SK-N-SH (cell line): ENCODE measurements around the gene TRDMT1. TPM values are rescaled to one million over a fixed set of nuclear protein-coding genes. Genes with fewer than 3 reads are reported as not detected.

Source experiments
- CTCF ChIA-PET: fragments of 300-600, 350-600 bp; formaldehyde crosslinking; extraction: SDS; loops from one replicate; lab custom pipeline; 2021; lab: Yijun Ruan, JAX
- POLR2A ChIA-PET: fragments of 350-600 bp; sonication (Branson Sonifier 250); formaldehyde crosslinking; extraction: SDS; loops from one replicate; lab custom pipeline; 2020; ENCODE audit warnings: antibody characterized with exemption, inconsistent platforms; lab: Yijun Ruan, JAX
- DNase-seq: peaks from one replicate; pipeline ENCODE4 v3.0.0; 2012
- H2AFZ ChIP-seq: fragments of 200-600 bp; sonication (generic); 2 replicates; pipeline ENCODE4 v1.8.1; 2016; ENCODE audit warnings: antibody characterized with exemption, mild to moderate bottlenecking, low read depth
- H3F3A ChIP-seq: fragments of 200-600 bp; sonication (generic); replicated peaks from 2 replicates; pipeline ENCODE3; 2016; ENCODE audit warnings: antibody characterized with exemption, mild to moderate bottlenecking; ENCODE audit not compliant: insufficient read depth
- H3K27ac ChIP-seq, 2 experiments: fragments of 200-500 bp in 1 of 2; fragments of 200-600 bp in 1 of 2; sonication (Bioruptor generic) in 1 of 2; sonication (generic), shearing (Covaris generic) in 1 of 2; 2 replicates each; pipeline versions ENCODE4 v1.5.1 to v1.6.1; 2014 to 2016; ENCODE audit warnings: low read depth in 2 of 2, inconsistent platforms in 1 of 2, low read length in 1 of 2, mild to moderate bottlenecking in 1 of 2, mixed read lengths in 1 of 2
- H3K27me3 ChIP-seq: fragments of 200-600 bp; sonication (generic), shearing (Covaris generic); 2 replicates; pipeline ENCODE4 v1.6.1; 2016; ENCODE audit warnings: mixed run types; ENCODE audit not compliant: insufficient read depth
- H3K36me3 ChIP-seq, 2 experiments: fragments of 200-500 bp in 1 of 2; fragments of 200-600 bp in 1 of 2; sonication (Bioruptor generic) in 1 of 2; sonication (generic) in 1 of 2; replicated peaks in 1 of 2; 2 replicates each; pipeline versions ENCODE3 to v1.5.1; 2014 to 2016; ENCODE audit warnings: low read length in 1 of 2, mild to moderate bottlenecking in 1 of 2; ENCODE audit not compliant: insufficient read depth in 2 of 2, control insufficient read depth in 1 of 2
- H3K4me1 ChIP-seq, 2 experiments: fragments of 200-500 bp in 1 of 2; fragments of 200-600 bp in 1 of 2; sonication (Bioruptor generic) in 1 of 2; sonication (generic), shearing (Covaris generic) in 1 of 2; 2 replicates each; pipeline versions ENCODE4 v1.5.1 to v1.6.1; 2014 to 2016; ENCODE audit warnings: low read depth in 1 of 2, low read length in 1 of 2, mixed run types in 1 of 2; ENCODE audit not compliant: insufficient read depth in 2 of 2, control insufficient read depth in 1 of 2
- H3K4me2 ChIP-seq: fragments of 200-600 bp; sonication (generic), shearing (Covaris generic); 2 replicates; pipeline ENCODE4 v1.6.1; 2017; ENCODE audit warnings: mixed run types
- H3K4me3 ChIP-seq, 2 experiments: fragments of 200-500 bp in 1 of 2; fragments of 200-600 bp in 1 of 2; sonication (Bioruptor generic) in 1 of 2; sonication (generic), shearing (Covaris generic) in 1 of 2; 2 replicates each; pipeline versions ENCODE4 v1.5.1 to v1.8.1; 2014 to 2016; ENCODE audit warnings: low read depth in 2 of 2, inconsistent platforms in 1 of 2, low read length in 1 of 2, mild to moderate bottlenecking in 1 of 2, mixed read lengths in 1 of 2, moderate library complexity in 1 of 2
- H3K79me2 ChIP-seq: fragments of 200-600 bp; sonication (generic); 2 replicates; pipeline ENCODE4 v1.8.1; 2017; ENCODE audit warnings: mild to moderate bottlenecking; ENCODE audit not compliant: insufficient read depth
- H3K9ac ChIP-seq: fragments of 200-600 bp; sonication (generic); 2 replicates; pipeline ENCODE4 v1.6.1; 2017; ENCODE audit warnings: mixed run types
- H3K9me2 ChIP-seq: fragments of 200-600 bp; sonication (generic); 2 replicates; pipeline ENCODE4 v1.6.1; 2017; ENCODE audit warnings: mixed run types
- H3K9me3 ChIP-seq: fragments of 200-600 bp; sonication (generic); 2 replicates; pipeline ENCODE4 v1.6.1; 2017; ENCODE audit warnings: mixed run types, mild to moderate bottlenecking, moderate library complexity
- H4K20me1 ChIP-seq: fragments of 200-600 bp; sonication (generic); 2 replicates; pipeline ENCODE4 v1.6.1; 2017; ENCODE audit warnings: mild to moderate bottlenecking, mixed run types; ENCODE audit not compliant: insufficient read depth
- CHD2 ChIP-seq: fragments of 150-350 bp; IDR thresholded peaks from 2 replicates; pipeline ENCODE4 v1.6.1; 2018; ENCODE audit warnings: low read length; ENCODE audit not compliant: partially characterized antibody
- EP300 ChIP-seq, 2 experiments: IDR thresholded peaks; 2 replicates each; pipeline versions ENCODE4 v1.4.0 to v1.6.1; 2012; ENCODE audit warnings: borderline replicate concordance in 1 of 2, low read depth in 1 of 2, low read length in 1 of 2
- EZH2phosphoT487 ChIP-seq: fragments of 200-600 bp; sonication (generic); IDR thresholded peaks from 2 replicates; pipeline ENCODE4 v1.6.1; 2017; ENCODE audit warnings: low read depth, mixed run types, mild to moderate bottlenecking, antibody characterized with exemption, moderate library complexity, borderline replicate concordance
- FOSL2 ChIP-seq: IDR thresholded peaks from 2 replicates; pipeline ENCODE4 v1.4.0; 2012; ENCODE audit warnings: low read depth, mild to moderate bottlenecking, moderate library complexity, borderline replicate concordance
- FOXM1 ChIP-seq: IDR thresholded peaks from 2 replicates; pipeline ENCODE4 v1.4.0; 2012; ENCODE audit warnings: low read depth, mild to moderate bottlenecking
- GABPA ChIP-seq: IDR thresholded peaks from 2 replicates; pipeline ENCODE4 v1.4.0; 2012; ENCODE audit warnings: low read depth, mild to moderate bottlenecking
- GATA2 ChIP-seq: sonication (generic); formaldehyde crosslinking; IDR thresholded peaks from 2 replicates; pipeline ENCODE4 v1.5.0; 2020; ENCODE audit warnings: mild to moderate bottlenecking, missing genetic modification reagents
- IRF3 ChIP-seq: fragments of 150-350 bp; IDR thresholded peaks from 2 replicates; pipeline ENCODE4 v1.6.1; 2016; ENCODE audit warnings: mild to moderate bottlenecking, low read depth, low read length
- MAX ChIP-seq: IDR thresholded peaks from 2 replicates; pipeline ENCODE4 v1.4.0; 2012; ENCODE audit warnings: low read depth
- MEF2A ChIP-seq: IDR thresholded peaks from 2 replicates; pipeline ENCODE4 v1.4.0; 2012; ENCODE audit warnings: low read depth, borderline replicate concordance
- NFIC ChIP-seq: IDR thresholded peaks from 2 replicates; pipeline ENCODE4 v1.4.0; 2012; ENCODE audit warnings: borderline replicate concordance
- POLR2AphosphoS5 ChIP-seq: IDR thresholded peaks from 2 replicates; pipeline ENCODE4 v1.6.1; 2012; ENCODE audit warnings: low read depth, low read length
- RCOR1 ChIP-seq: fragments of 150-350 bp; IDR thresholded peaks from 2 replicates; pipeline ENCODE4 v1.6.1; 2017; ENCODE audit warnings: antibody characterized with exemption, low read length
- SIN3A ChIP-seq: IDR thresholded peaks from 2 replicates; pipeline ENCODE4 v1.6.1; 2012; ENCODE audit warnings: low read depth, mild to moderate bottlenecking, low read length, moderate library complexity, borderline replicate concordance
- TAF1 ChIP-seq: IDR thresholded peaks from 2 replicates; pipeline ENCODE4 v1.6.1; 2012; ENCODE audit warnings: low read depth, mild to moderate bottlenecking, low read length, moderate library complexity, borderline replicate concordance
- TEAD4 ChIP-seq: IDR thresholded peaks from 2 replicates; pipeline ENCODE4 v1.4.0; 2012; ENCODE audit warnings: mild to moderate bottlenecking, borderline replicate concordance; ENCODE audit not compliant: insufficient read depth
- USF2 ChIP-seq: fragments of 150-350 bp; IDR thresholded peaks from 2 replicates; pipeline ENCODE4 v1.6.1; 2017; ENCODE audit warnings: antibody characterized with exemption, low read length, low read depth, borderline replicate concordance
- YY1 ChIP-seq: IDR thresholded peaks from 2 replicates; pipeline ENCODE4 v1.4.0; 2012; ENCODE audit warnings: low read depth, mild to moderate bottlenecking
- WGBS: methylation state at CpG from one replicate; pipeline ENCODE4 v1.1.6; 2017; ENCODE audit warnings: low lambda C conversion rate; 5-methylcytosine and 5-hydroxymethylcytosine counted together
- polyA plus RNA-seq, 3 experiments: library from polyadenylated mRNA; depleted of rRNA; stranded (reverse); fragments of >200 nt; gene quantifications; 2 replicates each; pipeline ENCODE4 v1.2.3, GENCODE V29; 2012
- TF ChIP-seq, protein P1 (sequence below): IDR thresholded peaks from 2 replicates; pipeline ENCODE4 v1.4.0; 2012; ENCODE audit warnings: low read depth, borderline replicate concordance
- TF ChIP-seq, protein P2 (sequence below): fragments of 200-600 bp; sonication (generic); IDR thresholded peaks from 2 replicates; pipeline ENCODE4 v1.6.1; 2017; ENCODE audit warnings: antibody characterized with exemption, mild to moderate bottlenecking, moderate library complexity

Gene TRDMT1
- polyA plus RNA-seq, 1 of the 3 experiments (the other 2 are of a cell fraction), result 3.1 TPM

DNA sequence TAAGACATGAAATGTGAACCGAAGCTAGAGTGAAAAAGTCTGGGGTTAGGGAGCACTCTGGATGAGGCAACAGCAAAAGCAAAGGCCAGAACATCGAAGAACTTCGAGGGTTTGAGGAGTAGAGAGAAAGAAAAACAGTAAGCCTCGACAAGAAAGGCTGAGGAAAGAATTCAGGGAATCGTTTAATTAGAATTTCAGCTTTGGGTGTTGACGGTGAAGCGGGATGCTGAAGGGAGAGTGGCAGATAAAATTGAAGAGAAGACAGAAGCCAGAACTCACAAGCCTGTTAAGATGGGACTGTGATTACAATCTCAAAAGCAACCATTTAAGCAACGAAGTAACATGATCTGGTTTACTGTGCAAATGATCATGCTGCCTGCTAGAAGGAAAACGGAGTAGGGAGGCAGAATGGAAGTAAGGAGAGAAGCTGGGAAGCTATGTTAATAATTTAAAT lies 2.1 kb downstream of the TRDMT1 start (continued):
- TF ChIP-seq EZH2phosphoT487 (no peak), EP300 (IDR thresholded peaks at IDR 0.05; ENCODE audit: borderline replicate concordance in 1 of 2, low read depth in 1 of 2, low read length in 1 of 2) (peak; percentile 63 to 74; a peak in 2 of 4 replicates), YY1 (peak; percentile 38; the same call in 1 of the 2 replicates), TEAD4 (peak; percentile 38; the same call in 1 of the 2 replicates), RCOR1 (peak; percentile 66; the same call in 1 of the 2 replicates), POLR2AphosphoS5 (peak; percentile 78)

DNA sequence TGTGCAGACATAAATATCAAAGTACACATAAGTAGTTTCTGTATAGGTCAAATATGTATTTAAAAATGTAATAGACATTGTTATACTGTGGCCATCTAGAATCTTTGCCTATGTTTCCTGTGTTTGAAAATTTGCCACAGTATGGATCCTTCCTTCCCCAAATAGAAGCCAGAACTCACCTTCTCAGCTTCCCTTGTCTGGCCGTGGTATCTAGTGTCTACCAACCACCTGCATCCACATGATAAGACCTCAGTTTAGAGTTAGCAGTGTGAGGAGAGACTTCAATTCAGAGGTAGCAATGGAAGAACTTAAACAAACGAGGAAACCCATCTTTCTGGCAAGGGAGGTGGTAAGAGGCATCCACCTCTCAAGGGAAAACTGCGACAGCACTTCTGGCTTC lies 4.9 kb downstream of the TRDMT1 start:
- TF ChIP-seq CHD2 (no peak), USF2 (no peak), EP300 (IDR thresholded peaks at IDR 0.05; ENCODE audit: borderline replicate concordance in 1 of 2, low read depth in 1 of 2, low read length in 1 of 2) (no peak), FOSL2 (no peak), MEF2A (no peak), YY1 (no peak), IRF3 (no peak), GABPA (no peak), SIN3A (no peak), NFIC (no peak), FOXM1 (no peak), MAX (no peak), GATA2 (CRISPR knock-in tag) (no peak), POLR2AphosphoS5 (no peak), TEAD4 (no peak), TAF1 (no peak)
- TF ChIP-seq, protein P1, sequence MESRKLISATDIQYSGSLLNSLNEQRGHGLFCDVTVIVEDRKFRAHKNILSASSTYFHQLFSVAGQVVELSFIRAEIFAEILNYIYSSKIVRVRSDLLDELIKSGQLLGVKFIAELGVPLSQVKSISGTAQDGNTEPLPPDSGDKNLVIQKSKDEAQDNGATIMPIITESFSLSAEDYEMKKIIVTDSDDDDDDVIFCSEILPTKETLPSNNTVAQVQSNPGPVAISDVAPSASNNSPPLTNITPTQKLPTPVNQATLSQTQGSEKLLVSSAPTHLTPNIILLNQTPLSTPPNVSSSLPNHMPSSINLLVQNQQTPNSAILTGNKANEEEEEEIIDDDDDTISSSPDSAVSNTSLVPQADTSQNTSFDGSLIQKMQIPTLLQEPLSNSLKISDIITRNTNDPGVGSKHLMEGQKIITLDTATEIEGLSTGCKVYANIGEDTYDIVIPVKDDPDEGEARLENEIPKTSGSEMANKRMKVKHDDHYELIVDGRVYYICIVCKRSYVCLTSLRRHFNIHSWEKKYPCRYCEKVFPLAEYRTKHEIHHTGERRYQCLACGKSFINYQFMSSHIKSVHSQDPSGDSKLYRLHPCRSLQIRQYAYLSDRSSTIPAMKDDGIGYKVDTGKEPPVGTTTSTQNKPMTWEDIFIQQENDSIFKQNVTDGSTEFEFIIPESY, result no peak
- TF ChIP-seq, protein P2, sequence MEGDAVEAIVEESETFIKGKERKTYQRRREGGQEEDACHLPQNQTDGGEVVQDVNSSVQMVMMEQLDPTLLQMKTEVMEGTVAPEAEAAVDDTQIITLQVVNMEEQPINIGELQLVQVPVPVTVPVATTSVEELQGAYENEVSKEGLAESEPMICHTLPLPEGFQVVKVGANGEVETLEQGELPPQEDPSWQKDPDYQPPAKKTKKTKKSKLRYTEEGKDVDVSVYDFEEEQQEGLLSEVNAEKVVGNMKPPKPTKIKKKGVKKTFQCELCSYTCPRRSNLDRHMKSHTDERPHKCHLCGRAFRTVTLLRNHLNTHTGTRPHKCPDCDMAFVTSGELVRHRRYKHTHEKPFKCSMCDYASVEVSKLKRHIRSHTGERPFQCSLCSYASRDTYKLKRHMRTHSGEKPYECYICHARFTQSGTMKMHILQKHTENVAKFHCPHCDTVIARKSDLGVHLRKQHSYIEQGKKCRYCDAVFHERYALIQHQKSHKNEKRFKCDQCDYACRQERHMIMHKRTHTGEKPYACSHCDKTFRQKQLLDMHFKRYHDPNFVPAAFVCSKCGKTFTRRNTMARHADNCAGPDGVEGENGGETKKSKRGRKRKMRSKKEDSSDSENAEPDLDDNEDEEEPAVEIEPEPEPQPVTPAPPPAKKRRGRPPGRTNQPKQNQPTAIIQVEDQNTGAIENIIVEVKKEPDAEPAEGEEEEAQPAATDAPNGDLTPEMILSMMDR, result no peak
- H3K4me3 ChIP-seq, result no peak overlapping the region
- CTCF ChIA-PET, result no interaction called here
- no peak overlapping the region for H2AFZ ChIP-seq
- DNase-seq, result no peak
- 98% methylated on average over 3 of the region's 3 CpGs for WGBS
- no peak overlapping the region for H3K9ac ChIP-seq
- no peaks in the 10 kb centered on the region for H3K27me3 ChIP-seq
- H3K9me2 ChIP-seq, result no peaks in the 10 kb centered on the region
- peaks cover 14% of the 10 kb centered on the region for H3F3A ChIP-seq
- peaks cover 53% of the 10 kb centered on the region for H3K79me2 ChIP-seq
- POLR2A ChIA-PET, result no interaction called here
- no peaks in the 10 kb centered on the region for H4K20me1 ChIP-seq
- no peaks in the 10 kb centered on the region for H3K36me3 ChIP-seq
- no peak overlapping the region for H3K27ac ChIP-seq
- H3K4me1 ChIP-seq, result peaks cover 4 to 16% of the 10 kb centered on the region in 2 experiments; a peak in 3 of 4 replicates
- H3K9me3 ChIP-seq, result no peaks in the 10 kb centered on the region
- no peak overlapping the region for H3K4me2 ChIP-seq
